Ovary (tissue), 3 donors: Measurements from ENCODE around the gene CTPS1.

Experiments used
- EP300 ChIP-seq: sonication (generic); formaldehyde crosslinking; IDR thresholded peaks from one replicate; pipeline ENCODE4 v1.6.1; 2017; ENCODE audit warnings: antibody characterized with exemption
- POLR2A ChIP-seq: fragments of 450-650 bp; IDR thresholded peaks from one replicate; pipeline ENCODE4 v1.6.1; 2017; ENCODE audit warnings: antibody characterized with exemption, mild to moderate bottlenecking, moderate library complexity
- TF ChIP-seq, protein P1 (sequence below), 3 donors: fragments of 450-650 bp in 2 of 3; fragments of 200-600 bp in 1 of 3; IDR thresholded peaks; one replicate each; pipeline versions ENCODE4 v1.5.1 to v1.8.0; 2016 to 2022; ENCODE audit warnings: antibody characterized with exemption in 3 of 3, mild to moderate bottlenecking in 1 of 3
- donor health status: DM: no; HTN: no; CAD: no.

- TF ChIP-seq, protein P1, sequence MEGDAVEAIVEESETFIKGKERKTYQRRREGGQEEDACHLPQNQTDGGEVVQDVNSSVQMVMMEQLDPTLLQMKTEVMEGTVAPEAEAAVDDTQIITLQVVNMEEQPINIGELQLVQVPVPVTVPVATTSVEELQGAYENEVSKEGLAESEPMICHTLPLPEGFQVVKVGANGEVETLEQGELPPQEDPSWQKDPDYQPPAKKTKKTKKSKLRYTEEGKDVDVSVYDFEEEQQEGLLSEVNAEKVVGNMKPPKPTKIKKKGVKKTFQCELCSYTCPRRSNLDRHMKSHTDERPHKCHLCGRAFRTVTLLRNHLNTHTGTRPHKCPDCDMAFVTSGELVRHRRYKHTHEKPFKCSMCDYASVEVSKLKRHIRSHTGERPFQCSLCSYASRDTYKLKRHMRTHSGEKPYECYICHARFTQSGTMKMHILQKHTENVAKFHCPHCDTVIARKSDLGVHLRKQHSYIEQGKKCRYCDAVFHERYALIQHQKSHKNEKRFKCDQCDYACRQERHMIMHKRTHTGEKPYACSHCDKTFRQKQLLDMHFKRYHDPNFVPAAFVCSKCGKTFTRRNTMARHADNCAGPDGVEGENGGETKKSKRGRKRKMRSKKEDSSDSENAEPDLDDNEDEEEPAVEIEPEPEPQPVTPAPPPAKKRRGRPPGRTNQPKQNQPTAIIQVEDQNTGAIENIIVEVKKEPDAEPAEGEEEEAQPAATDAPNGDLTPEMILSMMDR (IDR thresholded peaks at IDR 0.05), result no peak
- TF ChIP-seq POLR2A (no peak), EP300 (no peak)
These were observed 3.8 kb downstream of the CTPS1 start for GRCh38 chr1:40983286-40983685.
